SK-N-SH (cell line): ENCODE data around the gene EIF5B. TPM values are rescaled to one million over a fixed set of nuclear protein-coding genes. Genes with fewer than 3 reads are reported as not detected.

Source experiments
- CTCF ChIA-PET: fragments of 300-600, 350-600 bp; formaldehyde crosslinking; extraction: SDS; loops from one replicate; lab custom pipeline; 2021; lab: Yijun Ruan, JAX
- POLR2A ChIA-PET: fragments of 350-600 bp; sonication (Branson Sonifier 250); formaldehyde crosslinking; extraction: SDS; loops from one replicate; lab custom pipeline; 2020; ENCODE audit warnings: antibody characterized with exemption, inconsistent platforms; lab: Yijun Ruan, JAX
- DNase-seq: peaks from one replicate; pipeline ENCODE4 v3.0.0; 2012
- H2AFZ ChIP-seq: fragments of 200-600 bp; sonication (generic); 2 replicates; pipeline ENCODE4 v1.8.1; 2016; ENCODE audit warnings: antibody characterized with exemption, mild to moderate bottlenecking, low read depth
- H3F3A ChIP-seq: fragments of 200-600 bp; sonication (generic); replicated peaks from 2 replicates; pipeline ENCODE3; 2016; ENCODE audit warnings: antibody characterized with exemption, mild to moderate bottlenecking; ENCODE audit not compliant: insufficient read depth
- H3K27ac ChIP-seq, 2 experiments: fragments of 200-500 bp in 1 of 2; fragments of 200-600 bp in 1 of 2; sonication (Bioruptor generic) in 1 of 2; sonication (generic), shearing (Covaris generic) in 1 of 2; 2 replicates each; pipeline versions ENCODE4 v1.5.1 to v1.6.1; 2014 to 2016; ENCODE audit warnings: low read depth in 2 of 2, inconsistent platforms in 1 of 2, low read length in 1 of 2, mild to moderate bottlenecking in 1 of 2, mixed read lengths in 1 of 2
- H3K27me3 ChIP-seq: fragments of 200-600 bp; sonication (generic), shearing (Covaris generic); 2 replicates; pipeline ENCODE4 v1.6.1; 2016; ENCODE audit warnings: mixed run types; ENCODE audit not compliant: insufficient read depth
- H3K36me3 ChIP-seq, 2 experiments: fragments of 200-500 bp in 1 of 2; fragments of 200-600 bp in 1 of 2; sonication (Bioruptor generic) in 1 of 2; sonication (generic) in 1 of 2; replicated peaks in 1 of 2; 2 replicates each; pipeline versions ENCODE3 to v1.5.1; 2014 to 2016; ENCODE audit warnings: low read length in 1 of 2, mild to moderate bottlenecking in 1 of 2; ENCODE audit not compliant: insufficient read depth in 2 of 2, control insufficient read depth in 1 of 2
- H3K4me1 ChIP-seq, 2 experiments: fragments of 200-500 bp in 1 of 2; fragments of 200-600 bp in 1 of 2; sonication (Bioruptor generic) in 1 of 2; sonication (generic), shearing (Covaris generic) in 1 of 2; 2 replicates each; pipeline versions ENCODE4 v1.5.1 to v1.6.1; 2014 to 2016; ENCODE audit warnings: low read depth in 1 of 2, low read length in 1 of 2, mixed run types in 1 of 2; ENCODE audit not compliant: insufficient read depth in 2 of 2, control insufficient read depth in 1 of 2
- H3K4me2 ChIP-seq: fragments of 200-600 bp; sonication (generic), shearing (Covaris generic); 2 replicates; pipeline ENCODE4 v1.6.1; 2017; ENCODE audit warnings: mixed run types
- H3K4me3 ChIP-seq, 2 experiments: fragments of 200-500 bp in 1 of 2; fragments of 200-600 bp in 1 of 2; sonication (Bioruptor generic) in 1 of 2; sonication (generic), shearing (Covaris generic) in 1 of 2; 2 replicates each; pipeline versions ENCODE4 v1.5.1 to v1.8.1; 2014 to 2016; ENCODE audit warnings: low read depth in 2 of 2, inconsistent platforms in 1 of 2, low read length in 1 of 2, mild to moderate bottlenecking in 1 of 2, mixed read lengths in 1 of 2, moderate library complexity in 1 of 2
- H3K79me2 ChIP-seq: fragments of 200-600 bp; sonication (generic); 2 replicates; pipeline ENCODE4 v1.8.1; 2017; ENCODE audit warnings: mild to moderate bottlenecking; ENCODE audit not compliant: insufficient read depth
- H3K9ac ChIP-seq: fragments of 200-600 bp; sonication (generic); 2 replicates; pipeline ENCODE4 v1.6.1; 2017; ENCODE audit warnings: mixed run types
- H3K9me2 ChIP-seq: fragments of 200-600 bp; sonication (generic); 2 replicates; pipeline ENCODE4 v1.6.1; 2017; ENCODE audit warnings: mixed run types
- H3K9me3 ChIP-seq: fragments of 200-600 bp; sonication (generic); 2 replicates; pipeline ENCODE4 v1.6.1; 2017; ENCODE audit warnings: mixed run types, mild to moderate bottlenecking, moderate library complexity
- H4K20me1 ChIP-seq: fragments of 200-600 bp; sonication (generic); 2 replicates; pipeline ENCODE4 v1.6.1; 2017; ENCODE audit warnings: mild to moderate bottlenecking, mixed run types; ENCODE audit not compliant: insufficient read depth
- CHD2 ChIP-seq: fragments of 150-350 bp; IDR thresholded peaks from 2 replicates; pipeline ENCODE4 v1.6.1; 2018; ENCODE audit warnings: low read length; ENCODE audit not compliant: partially characterized antibody
- ELF1 ChIP-seq: IDR thresholded peaks from 2 replicates; pipeline ENCODE4 v1.4.0; 2012
- EP300 ChIP-seq, 2 experiments: IDR thresholded peaks; 2 replicates each; pipeline versions ENCODE4 v1.4.0 to v1.6.1; 2012; ENCODE audit warnings: borderline replicate concordance in 1 of 2, low read depth in 1 of 2, low read length in 1 of 2
- FOSL2 ChIP-seq: IDR thresholded peaks from 2 replicates; pipeline ENCODE4 v1.4.0; 2012; ENCODE audit warnings: low read depth, mild to moderate bottlenecking, moderate library complexity, borderline replicate concordance
- FOXJ3 ChIP-seq: sonication (generic); formaldehyde crosslinking; IDR thresholded peaks from 2 replicates; pipeline ENCODE4 v1.5.1; 2020; ENCODE audit warnings: mild to moderate bottlenecking, missing genetic modification reagents
- NFIC ChIP-seq: IDR thresholded peaks from 2 replicates; pipeline ENCODE4 v1.4.0; 2012; ENCODE audit warnings: borderline replicate concordance
- PBX3 ChIP-seq: IDR thresholded peaks from 2 replicates; pipeline ENCODE4; 2012
- POLR2AphosphoS5 ChIP-seq: IDR thresholded peaks from 2 replicates; pipeline ENCODE4 v1.6.1; 2012; ENCODE audit warnings: low read depth, low read length
- REST ChIP-seq: IDR thresholded peaks from 2 replicates; pipeline ENCODE4 v1.6.1; 2012; ENCODE audit warnings: mild to moderate bottlenecking, low read depth, low read length, moderate library complexity
- RXRA ChIP-seq: IDR thresholded peaks from 2 replicates; pipeline ENCODE4 v1.4.0; 2012; ENCODE audit warnings: low read depth, mild to moderate bottlenecking, borderline replicate concordance
- TAF1 ChIP-seq: IDR thresholded peaks from 2 replicates; pipeline ENCODE4 v1.6.1; 2012; ENCODE audit warnings: low read depth, mild to moderate bottlenecking, low read length, moderate library complexity, borderline replicate concordance
- YY1 ChIP-seq: IDR thresholded peaks from 2 replicates; pipeline ENCODE4 v1.4.0; 2012; ENCODE audit warnings: low read depth, mild to moderate bottlenecking
- WGBS: methylation state at CpG from one replicate; pipeline ENCODE4 v1.1.6; 2017; ENCODE audit warnings: low lambda C conversion rate; 5-methylcytosine and 5-hydroxymethylcytosine counted together
- polyA plus RNA-seq, 3 experiments: library from polyadenylated mRNA; depleted of rRNA; stranded (reverse); fragments of >200 nt; gene quantifications; 2 replicates each; pipeline ENCODE4 v1.2.3, GENCODE V29; 2012

The EIF5B gene
- polyA plus RNA-seq, 1 of the 3 experiments (the other 2 are of a cell fraction): 9.8 TPM

- TF ChIP-seq EP300 (IDR thresholded peaks at IDR 0.05; ENCODE audit: borderline replicate concordance in 1 of 2, low read depth in 1 of 2, low read length in 1 of 2): no peak
- TF ChIP-seq POLR2AphosphoS5: no peak
- no peak for TF ChIP-seq FOSL2
- TF ChIP-seq RXRA: no peak
- no peak for TF ChIP-seq TAF1
- no peak for TF ChIP-seq REST
- TF ChIP-seq CHD2: no peak
These were observed 84.3 kb downstream of the EIF5B start (continued) for GRCh38 chr2:99421469-99421868.

- 93% methylated on average over 3 of the region's 3 CpGs for WGBS
- CTCF ChIA-PET: no interaction called here
- no peak for TF ChIP-seq ELF1
- TF ChIP-seq FOXJ3: no peak
- TF ChIP-seq NFIC: no peak
- TF ChIP-seq PBX3: no peak
- no peak for TF ChIP-seq YY1
- TF ChIP-seq POLR2AphosphoS5: no peak
- TF ChIP-seq FOSL2: no peak
- TF ChIP-seq REST: no peak
- TF ChIP-seq, all 33 proteins: peak for 0
- peaks cover 0 to 14% of the 10 kb centered on the region in 2 experiments; a peak in 1 of 4 replicates for H3K4me1 ChIP-seq
- peaks cover 47 to 70% of the 10 kb centered on the region in 2 experiments for H3K36me3 ChIP-seq
- H3K9ac ChIP-seq: no peak overlapping the region
- POLR2A ChIA-PET: no interaction called here
- no peak for DNase-seq
- H3K79me2 ChIP-seq: peaks cover 17% of the 10 kb centered on the region; the same call in 1 of the 2 replicates
- no peak overlapping the region for H3K27ac ChIP-seq
- H3K27me3 ChIP-seq: no peaks in the 10 kb centered on the region
- peaks cover 5% of the 10 kb centered on the region for H3F3A ChIP-seq
- H4K20me1 ChIP-seq: no peaks in the 10 kb centered on the region
- H2AFZ ChIP-seq: no peak overlapping the region
- H3K9me2 ChIP-seq: no peaks in the 10 kb centered on the region
- H3K4me2 ChIP-seq: no peak overlapping the region
- no peak overlapping the region for H3K4me3 ChIP-seq
- H3K9me3 ChIP-seq: no peaks in the 10 kb centered on the region
These were observed 85.4 kb downstream of the EIF5B start for GRCh38 chr2:99422599-99422998.
